GM19438 (cell line): ENCODE results near the gene FILIP1L.
A peak's percentile ranks its signal among the peaks of the same experiment; 100 is the strongest.

Experiments used
- ATAC-seq: cut with Tn5 transposase; IDR thresholded peaks from one replicate; pipeline ENCODE4 v1.9.1; 2021; ENCODE audit warnings: low read depth; ENCODE audit not compliant: unreplicated experiment

The FILIP1L gene

DNA sequence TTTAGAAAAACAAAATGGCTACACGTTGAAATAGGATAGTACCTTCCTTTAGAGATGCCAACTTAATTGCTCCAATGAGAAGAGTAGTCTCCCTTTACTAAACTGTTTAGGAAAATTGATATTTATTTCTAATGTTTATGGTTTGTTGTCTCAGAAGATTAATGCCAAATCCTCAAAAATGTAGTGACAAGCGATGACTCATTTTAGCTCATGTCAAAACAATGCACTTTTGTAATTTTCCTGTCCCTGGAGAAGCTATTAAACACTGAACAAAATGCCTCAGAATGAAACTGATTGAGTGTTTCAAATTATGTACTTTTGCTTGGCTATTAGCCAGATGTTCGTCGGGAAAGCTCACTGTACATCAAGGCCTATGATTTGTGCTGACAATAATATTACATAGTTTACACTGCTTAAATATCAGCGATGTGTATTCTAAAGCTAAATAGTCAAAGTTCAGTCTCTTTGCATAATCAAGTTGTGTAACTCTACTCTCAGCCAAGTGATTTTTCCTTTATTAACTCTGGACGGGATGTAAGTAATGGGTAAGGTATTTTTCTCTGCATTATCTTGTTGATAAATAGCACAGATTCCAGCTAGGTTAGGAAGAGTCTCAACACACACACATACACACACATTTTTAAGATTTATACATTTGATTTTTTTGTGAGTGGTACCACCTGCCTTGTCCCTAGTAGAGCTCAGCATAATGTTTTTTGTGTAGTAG is 212.9 kb downstream of the FILIP1L start:
- ATAC-seq: no peak

DNA sequence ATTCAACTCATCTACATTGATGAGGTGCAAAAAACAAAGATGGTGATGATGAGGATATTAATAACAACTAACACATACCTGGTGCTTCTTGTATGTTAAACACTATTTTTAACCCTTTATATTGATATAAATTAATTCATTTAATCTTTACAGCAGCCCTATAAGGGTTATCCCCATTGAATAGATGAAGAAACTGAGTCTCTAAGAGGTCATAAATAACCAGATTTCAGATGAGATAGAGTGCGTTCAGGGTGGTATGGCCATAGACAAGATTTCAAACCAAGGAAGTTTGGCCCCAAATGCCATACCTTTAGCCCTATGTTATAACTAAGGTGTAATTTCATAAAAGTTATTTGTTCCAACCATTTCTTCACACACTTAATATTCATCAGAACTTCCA is 214.1 kb downstream of the FILIP1L start:
- no peak for ATAC-seq

DNA sequence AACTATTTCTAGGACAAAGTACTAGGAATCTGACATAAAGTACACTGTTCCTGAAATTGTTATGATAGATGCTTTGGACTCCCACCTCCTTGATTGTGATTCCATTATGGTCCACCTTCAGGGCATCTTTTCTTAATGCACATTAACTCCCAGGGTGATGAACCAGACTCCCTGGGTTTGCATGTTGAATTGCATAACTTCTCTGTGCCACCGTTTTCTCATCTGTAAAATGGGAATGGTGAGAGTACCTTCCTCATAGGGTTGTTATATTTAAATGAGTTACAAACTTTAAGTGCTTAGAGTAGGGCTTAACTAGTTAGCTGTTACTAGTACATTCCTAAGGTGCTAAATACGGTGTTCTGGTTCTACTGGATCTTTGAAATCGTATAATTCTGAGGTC is 214.7 kb downstream of the FILIP1L start:
- no peak for ATAC-seq

DNA sequence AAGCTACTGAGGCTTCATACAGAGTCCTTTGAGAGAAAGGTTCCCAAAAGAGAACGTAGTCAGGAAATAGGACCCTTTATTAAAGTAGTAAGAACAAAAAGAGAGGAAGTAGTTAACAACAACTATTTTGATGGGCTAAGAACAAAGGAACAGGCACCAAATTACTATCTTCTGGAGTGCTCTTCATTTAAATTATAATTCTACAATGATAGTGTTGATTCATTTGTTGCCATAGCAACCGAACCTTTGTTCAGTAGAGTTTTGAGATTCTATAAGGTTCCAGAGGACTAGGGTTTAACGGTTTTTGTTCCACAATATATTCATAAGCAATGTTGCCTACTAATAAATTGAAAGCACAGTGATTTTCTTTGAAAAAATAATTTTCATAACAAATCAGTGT is 217.8 kb downstream of the FILIP1L start:
- no peak for ATAC-seq

DNA sequence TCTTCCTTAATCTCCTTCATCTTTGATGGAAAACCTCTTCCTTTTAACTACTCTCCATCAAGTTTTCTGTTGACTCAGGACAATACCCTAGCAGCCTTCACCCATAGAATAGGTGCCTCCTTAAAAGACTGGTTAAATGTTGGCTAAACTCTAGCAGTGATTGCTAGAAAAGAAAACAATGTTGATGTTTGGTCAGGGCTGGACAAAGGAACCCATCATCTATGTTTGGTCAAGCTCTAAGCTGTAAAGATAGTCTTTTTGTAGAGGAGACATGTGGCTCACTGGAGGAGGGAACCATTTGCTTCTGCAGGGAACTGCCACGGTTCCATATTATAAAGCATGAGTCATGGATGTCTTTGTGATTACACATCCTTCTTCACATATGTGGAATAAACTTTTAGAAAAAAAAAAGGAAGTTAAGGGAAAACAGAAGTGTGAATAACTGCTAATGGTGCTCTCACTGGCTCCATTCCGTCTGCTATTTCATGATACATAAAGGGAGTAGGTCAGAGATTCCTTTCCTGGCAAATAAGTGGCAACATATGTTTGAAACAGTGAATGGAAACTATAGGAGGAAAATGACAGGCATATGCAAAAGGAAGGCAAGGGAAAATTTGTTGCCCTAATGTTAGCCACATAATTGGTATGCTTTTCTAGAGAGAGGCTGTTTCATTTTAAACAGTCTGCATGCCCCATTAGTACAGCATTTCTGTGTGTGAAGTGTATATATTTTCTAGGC is 218.4 kb downstream of the FILIP1L start:
- ATAC-seq: no peak

DNA sequence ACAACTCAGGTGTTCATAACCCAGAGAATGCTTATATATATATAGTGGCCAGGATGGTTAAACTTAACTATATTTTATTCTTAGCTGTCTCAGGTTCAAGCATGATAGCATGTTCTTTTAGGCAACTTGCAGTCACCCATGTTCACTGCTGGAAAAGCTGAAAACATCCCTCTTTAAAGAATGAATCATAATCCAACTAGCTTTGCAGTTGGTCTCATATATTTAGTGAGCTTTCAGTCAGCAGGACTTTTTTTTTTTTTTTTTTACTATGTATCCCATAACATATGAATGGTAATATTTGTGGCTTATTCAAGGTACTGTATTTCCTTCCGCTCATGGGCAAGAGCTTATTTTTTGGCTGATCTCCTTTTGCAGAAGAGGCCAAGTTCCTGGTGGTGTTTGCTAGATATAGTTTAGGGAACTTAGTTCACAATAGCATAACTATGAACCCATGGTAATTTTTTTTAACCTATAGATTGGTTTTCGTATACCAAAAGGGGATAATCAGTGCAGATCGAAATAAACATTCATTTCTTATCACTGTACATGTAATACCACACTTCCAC is 219.1 kb downstream of the FILIP1L start:
- no peak for ATAC-seq

- no peak for ATAC-seq
These were observed 222.0 kb downstream of the FILIP1L start for GRCh38 chr3:99892332-99892731.

DNA sequence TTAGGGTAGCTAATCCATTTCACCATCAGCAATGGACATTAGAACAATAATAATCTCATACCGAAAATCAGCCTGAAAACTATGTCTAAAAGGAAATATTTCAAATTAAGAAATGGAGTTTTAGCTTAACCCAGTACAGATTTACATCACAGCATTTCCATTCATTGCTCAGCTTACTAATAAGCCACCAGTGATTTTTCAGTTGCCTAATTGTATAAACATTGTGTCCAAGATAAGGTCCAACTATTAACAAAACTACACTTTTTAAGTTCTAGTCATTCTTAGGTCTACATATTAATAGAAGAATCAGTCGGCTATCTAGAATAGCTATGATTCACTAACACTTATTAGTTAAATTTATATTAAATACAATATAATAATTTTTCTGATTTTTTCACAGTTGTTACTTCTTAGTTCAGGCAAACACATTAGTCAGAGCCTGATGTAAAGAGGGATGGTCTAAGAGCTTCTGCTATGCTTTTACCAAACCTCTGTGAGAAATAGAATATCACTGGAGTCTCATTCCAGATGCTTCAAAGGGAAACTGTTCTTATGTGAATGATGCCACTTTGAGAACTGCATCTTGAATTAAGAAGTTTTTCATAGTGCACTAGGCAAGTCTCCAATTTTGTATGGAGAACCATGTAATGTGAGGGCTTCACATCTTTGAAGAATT is 222.6 kb downstream of the FILIP1L start:
- ATAC-seq: no peak

DNA sequence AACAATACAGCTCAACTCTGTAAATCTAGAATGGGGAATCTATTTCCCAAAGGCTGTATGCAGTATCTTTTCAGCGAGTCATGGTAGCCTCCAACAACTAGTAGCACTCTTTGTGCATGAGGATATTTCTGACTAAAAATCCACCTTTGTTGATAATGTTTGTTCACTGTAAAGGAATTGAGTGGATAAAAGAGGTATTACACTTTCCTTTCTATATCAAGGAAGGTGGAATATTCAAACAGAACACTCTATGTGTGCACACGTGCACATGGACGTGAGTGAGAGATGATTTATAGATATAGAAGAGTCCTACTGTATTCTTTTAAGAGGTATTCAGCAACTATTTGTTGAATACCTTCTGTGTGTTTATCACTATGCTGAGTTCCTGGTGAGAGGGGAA is 228.4 kb downstream of the FILIP1L start:
- ATAC-seq: no peak

DNA sequence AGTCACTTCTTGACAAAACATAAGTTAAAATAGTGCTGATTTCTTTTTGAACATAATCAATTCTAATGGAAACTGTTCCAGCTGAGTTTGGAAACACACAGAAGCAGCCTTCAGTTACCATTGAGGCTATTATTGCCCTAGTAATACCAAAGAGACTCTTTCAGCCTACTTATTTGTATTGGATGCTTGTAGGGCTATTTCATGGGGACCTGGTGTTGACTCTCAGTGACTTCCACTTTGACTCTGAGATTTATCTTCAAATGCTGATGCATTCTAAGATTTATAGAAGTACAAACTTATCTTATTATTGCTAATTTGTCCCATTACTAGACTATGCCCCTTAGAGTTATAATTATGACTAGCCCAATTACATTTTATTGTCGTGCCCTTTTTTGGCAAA is 229.2 kb downstream of the FILIP1L start:
- no peak for ATAC-seq

DNA sequence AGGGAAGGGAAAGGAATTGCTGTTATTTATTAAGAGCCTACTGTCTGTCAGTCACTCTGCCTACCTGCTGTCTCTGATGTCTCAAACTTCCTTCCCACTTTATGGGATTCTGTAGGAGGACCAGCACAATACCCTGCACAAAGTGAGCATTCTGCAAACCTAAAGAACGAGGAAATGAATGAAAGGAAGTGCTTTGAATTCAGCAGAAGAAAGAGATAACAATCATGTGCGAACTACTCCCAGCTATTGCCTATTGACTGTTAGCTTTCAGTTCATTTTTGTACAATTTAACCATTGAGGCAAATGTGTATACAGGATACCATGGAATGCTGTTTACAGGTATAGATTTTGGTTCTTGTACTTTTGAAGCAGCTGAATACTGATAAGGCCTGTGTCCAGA is 229.8 kb downstream of the FILIP1L start:
- ATAC-seq: no peak

GRCh38 chr3:99883693-99884092 is 230.6 kb downstream of the FILIP1L start:
- ATAC-seq: no peak

DNA sequence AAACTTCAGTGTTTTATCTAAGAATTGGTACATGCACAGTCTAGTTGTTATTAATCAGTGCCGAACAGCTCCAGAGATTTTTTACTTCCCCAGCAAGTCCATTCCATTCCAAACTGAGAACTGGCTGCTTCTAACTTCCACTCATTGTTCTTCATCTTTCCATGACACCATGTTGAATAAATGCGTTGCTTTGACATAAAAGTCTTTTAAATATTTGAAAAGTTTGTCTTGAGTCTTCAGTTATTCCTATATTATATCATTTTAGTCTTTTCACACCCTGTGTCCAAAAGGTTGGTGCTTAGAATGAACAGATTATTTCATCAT is 231.2 kb downstream of the FILIP1L start:
- no peak for ATAC-seq

- no peak for ATAC-seq
These were observed 231.7 kb downstream of the FILIP1L start for GRCh38 chr3:99882436-99883137.

DNA sequence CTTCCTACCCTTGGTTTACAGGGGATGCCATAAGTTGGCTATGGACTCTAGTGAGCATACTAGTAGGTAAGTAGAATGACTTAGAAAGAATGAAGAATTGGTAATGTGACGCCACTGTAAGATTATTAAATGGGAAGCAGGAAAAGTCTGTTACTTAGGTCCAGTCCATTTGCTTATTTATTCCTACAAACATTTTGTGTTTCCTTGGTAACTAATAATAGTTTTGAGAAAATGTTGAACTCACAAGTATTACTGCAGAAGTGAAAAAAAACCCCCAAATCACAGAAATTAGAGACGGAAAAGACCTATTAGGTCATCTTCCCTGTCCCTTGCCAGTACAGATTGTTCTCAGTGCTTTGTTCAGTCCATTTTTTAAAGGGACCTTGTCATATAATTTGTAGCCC is 233.2 kb downstream of the FILIP1L start:
- no peak for ATAC-seq

DNA sequence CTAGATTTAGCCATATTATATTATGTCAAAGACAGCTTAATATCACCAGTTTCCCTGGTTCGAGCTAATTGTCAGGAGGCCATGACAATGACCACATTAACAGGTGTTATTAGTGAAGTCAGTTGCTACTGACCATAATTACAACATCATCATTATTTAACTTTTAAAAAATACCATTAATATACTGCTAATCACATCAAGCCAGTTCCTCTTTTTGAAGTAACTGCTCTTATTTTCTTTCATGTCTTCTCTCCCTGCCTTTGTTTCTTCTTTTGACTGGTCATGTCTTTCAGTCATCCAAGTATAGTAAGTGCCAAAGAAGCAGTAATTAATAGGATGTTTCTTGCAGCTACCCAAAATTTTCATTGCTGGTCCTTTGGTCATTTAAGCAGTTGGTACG is 235.0 kb downstream of the FILIP1L start:
- no peak for ATAC-seq

DNA sequence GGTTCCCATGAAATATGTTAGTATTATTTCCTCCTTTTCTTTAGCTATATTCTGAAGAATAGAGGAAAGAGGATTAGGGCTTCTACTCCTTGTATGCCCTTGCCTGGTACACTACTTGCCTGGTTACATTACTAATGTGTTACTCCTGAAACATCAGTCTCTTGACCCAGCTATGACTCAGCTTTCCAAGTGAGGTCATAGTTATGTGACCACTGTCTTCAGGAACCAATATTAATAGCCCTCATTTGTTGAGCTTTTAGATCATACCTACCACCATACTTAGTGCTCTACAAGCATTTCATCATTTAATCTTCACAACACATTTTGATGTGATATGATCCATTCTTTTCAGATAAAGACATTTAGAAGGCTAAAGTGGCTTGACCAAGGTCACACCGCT is 236.3 kb downstream of the FILIP1L start:
- no peak for ATAC-seq

DNA sequence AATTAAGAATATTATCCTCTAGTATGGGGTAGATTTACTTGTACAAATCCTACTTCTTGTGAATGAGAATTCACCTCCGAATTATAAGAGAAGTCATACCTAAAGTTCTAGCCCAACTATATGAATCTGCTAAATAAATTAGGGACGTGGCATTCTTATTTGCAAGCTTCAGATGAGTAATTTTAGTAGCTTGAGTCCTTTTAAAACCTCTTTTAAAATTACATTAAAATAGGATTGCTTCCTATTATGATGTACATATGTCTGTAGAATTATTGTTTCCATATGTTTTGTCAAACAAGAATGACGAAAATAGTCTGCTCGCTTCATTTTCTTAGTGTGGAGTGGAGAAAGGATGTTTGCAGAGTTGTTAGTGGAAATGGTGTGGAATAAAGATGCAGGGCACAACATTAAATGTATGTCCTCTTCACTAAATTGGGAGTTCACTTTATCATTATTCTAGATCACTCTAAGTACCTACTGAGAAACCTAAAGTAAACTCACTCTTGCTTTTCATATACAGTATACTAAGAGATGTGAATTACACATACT is 237.2 kb downstream of the FILIP1L start:
- ATAC-seq: no peak

DNA sequence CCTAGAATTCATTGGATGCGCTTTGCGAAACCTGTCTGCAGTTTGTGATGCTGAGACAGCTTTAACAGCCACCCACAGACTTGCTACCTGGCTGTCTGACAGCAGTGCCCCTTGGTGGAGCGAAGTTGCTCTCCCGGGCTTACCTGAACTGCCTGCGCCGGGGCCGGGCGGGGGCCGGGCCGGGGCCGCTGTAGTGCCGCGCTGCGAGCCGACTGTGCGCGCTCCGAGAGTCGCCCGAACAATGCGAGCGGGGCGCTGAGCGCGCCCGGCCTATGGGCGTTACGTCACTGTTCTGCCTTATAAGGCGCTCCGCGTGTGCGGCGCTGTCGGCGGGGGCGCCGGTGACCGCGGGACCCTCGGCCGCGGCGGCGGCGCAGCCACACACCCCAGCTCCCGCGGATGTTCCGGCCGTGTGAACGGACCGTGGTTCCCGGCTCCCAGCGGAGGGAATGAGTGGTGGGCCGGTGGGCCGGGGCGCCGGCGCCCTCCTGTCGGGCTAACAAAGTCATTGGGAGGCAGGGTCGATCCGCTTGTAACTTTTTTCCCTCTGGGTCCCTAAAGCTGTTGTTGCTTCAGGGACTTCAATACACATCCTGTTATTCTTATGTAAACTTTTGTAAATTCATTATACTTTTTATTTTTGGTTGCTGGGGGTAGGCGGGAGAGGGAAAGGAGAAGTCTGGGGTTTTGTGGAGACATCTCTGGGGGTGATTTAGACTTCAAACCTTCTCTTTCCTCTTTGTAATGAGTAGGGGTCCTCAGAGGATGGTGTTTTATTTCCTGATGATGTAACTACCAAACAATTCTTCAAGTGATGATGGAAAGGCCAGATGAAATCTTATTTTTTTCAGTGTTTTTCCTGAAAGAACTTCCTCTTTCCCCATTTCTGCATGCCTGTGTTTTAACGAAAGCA is 238.1 kb downstream of the FILIP1L start:
- ATAC-seq: peak; percentile 90

DNA sequence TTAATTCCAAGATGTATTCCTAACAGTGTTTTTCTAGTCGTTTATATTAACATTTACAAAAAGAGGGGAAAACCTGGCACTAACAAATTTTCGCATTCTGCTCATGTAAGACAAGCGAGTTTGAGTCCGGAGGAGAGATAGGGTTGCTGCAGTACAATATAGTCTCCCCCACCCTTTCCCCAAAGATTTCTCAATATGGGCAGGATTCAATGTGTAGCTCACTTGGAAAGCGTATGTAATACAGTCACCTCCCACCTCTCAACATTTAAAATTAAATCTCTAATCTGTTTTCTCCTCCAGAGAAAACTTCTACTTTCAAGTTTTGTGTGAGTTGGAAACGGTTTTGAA is 238.7 kb downstream of the FILIP1L start:
- ATAC-seq: no peak
